ENCODE data around the gene MDK. TPM values are rescaled to one million over a fixed set of nuclear protein-coding genes. Genes with fewer than 3 reads are reported as not detected.

The MDK gene
- total and polyA plus RNA-seq, 2 of the 4 experiments (the other 2 are of a cell fraction), result 25.8 to 377 TPM

GRCh38 chr11:46361283-46362155 lies 19.9 kb upstream of the MDK start (continued):
- TF ChIP-seq, protein P1, sequence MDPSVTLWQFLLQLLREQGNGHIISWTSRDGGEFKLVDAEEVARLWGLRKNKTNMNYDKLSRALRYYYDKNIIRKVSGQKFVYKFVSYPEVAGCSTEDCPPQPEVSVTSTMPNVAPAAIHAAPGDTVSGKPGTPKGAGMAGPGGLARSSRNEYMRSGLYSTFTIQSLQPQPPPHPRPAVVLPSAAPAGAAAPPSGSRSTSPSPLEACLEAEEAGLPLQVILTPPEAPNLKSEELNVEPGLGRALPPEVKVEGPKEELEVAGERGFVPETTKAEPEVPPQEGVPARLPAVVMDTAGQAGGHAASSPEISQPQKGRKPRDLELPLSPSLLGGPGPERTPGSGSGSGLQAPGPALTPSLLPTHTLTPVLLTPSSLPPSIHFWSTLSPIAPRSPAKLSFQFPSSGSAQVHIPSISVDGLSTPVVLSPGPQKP (IDR thresholded peaks at IDR 0.05; ENCODE audit: borderline replicate concordance, low read depth, low read length), result no peak
- TF ChIP-seq RAD21 (IDR thresholded peaks at IDR 0.05; ENCODE audit: low read length), result no peak

Data from IMR-90 (cell line).